Activated effector memory CD4-positive, alpha-beta T cell treated with anti-CD3 and anti-CD28 coated beads, Interleukin-2, amount 50 U/mL, for 16 hours (primary cell): ENCODE measurements around the gene SCFD2.

Source experiments
- DNase-seq: peaks from one replicate; pipeline ENCODE4 v3.0.0-alpha.2; 2020

Gene SCFD2

DNA sequence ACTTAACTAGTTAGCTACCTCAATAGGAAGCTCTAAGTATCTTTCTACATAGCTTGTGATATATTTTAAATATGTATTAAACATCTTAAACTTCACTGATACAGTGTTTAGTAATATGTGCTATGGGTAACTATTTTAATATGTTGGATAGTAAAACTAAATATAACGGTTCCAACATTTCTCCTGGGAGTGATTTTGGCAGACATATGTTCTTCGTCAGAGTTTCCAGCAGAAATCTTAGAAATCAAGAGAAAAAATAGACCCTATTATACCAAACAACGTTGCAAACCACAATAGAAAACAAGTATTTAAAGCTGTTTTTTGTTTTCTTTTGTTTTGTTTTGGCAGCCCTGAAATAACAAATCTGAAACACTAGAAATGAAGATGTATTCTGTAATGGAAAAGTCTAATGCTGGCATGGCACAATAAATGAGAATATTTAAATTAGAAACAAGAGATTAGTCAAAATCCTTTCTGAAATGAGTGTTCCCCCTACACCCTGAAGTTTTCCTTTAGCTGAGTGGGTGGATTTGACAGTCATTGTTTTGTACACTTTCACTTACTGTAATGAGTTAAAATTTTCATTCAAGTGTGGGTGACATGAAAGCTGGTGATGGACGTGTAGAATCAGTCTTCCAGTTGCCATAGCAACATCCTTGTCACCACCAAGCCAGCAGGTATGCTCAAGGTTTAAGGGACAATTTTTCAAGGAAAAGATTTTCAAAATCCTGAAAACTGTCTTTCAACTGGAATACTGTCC is 233.5 kb downstream of the SCFD2 start:
- no peak for DNase-seq

DNA sequence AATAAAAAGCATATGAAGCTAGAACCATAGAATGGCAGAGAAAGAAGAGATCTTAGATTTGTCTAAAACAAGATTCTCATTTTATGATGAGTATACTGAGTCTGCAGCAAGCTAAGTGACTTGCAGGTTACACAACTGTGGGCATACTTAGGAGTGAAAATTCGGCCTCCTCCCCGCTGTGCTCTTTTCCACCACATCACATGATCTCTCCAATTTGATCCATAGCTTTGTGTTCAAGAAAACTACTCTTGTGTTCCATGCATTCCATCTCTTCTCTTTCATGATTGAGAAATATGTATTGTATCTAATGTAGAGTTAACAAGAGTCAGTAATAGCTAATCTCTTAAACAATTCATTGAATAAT is 234.3 kb downstream of the SCFD2 start:
- DNase-seq: no peak

DNA sequence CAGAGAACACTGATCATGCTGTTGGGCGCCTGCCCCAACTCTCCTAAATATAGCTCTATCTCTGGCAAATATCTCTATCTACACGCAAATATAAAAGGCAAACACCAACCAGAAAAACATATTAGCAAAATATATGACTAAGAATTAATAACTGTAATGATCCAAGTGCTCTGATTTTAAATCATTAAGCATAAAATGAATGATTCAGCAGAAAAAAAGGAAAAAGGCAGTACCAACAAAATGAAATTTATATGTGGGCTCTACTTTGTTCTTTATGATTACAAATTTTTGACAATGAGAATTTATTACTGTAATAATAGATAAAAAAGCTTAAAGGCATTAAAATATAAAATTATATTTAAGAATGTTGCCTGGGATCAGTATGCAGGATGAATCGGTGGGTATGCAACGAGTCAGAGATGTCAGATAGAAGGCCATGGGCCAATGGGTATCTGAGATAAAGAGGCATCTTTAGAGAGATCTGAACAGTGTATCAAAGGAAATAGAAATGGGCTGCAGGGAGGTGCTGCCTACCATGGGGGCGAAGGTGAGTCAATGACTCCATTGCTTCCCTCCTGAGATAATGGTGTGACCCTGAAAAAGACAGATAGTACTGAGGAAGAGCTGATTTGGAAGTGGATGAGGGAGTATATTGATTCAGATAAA is 234.8 kb downstream of the SCFD2 start:
- DNase-seq: no peak

DNA sequence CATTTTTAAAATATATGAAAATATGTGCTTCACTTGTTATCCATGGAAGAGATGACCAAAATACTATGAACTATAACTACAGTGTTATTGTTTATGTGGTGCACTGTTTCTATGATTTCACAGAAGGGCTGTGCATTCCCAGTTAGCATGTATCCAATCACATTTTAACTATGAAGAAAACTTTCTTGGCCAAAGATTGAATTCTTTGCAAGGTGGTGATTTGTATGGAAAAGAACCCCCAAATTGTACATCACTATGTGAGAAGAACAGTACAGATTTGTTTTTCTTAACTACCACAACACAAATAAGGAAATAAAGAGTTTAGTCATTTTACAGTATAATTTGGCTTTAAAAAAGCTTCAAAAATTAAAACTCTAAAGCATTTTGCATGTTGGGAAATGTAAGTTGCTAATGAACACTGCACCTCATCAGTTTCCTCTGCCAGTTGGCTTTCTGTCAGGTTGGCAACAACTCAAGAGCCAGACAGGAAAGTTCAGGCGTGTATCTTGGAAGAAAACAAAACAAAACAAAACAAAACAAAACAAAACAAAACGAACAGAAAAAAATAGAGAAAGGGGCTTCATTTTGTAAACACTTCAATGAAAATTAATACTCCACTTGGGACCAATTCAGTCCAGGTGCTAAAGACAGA is 237.0 kb downstream of the SCFD2 start:
- DNase-seq: no peak

DNA sequence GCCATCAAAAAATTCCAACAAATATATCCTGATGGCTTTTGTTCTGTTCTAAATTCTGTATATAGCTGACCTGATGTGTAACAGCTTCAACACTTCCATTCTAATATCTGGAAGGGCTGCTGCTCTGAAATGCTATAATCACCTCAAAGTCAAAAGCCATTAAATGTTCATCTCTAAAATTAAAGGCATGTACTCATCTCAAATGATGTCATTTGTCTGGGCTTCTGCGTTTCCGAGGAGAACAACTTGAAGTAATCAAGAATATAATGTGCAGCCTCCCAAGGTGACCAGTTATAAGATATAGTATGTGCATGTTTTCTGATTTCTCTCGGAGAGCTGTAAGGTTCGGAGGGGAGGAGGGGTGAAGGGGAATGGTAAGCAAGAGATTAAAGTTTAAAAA is 237.6 kb downstream of the SCFD2 start:
- no peak for DNase-seq

DNA sequence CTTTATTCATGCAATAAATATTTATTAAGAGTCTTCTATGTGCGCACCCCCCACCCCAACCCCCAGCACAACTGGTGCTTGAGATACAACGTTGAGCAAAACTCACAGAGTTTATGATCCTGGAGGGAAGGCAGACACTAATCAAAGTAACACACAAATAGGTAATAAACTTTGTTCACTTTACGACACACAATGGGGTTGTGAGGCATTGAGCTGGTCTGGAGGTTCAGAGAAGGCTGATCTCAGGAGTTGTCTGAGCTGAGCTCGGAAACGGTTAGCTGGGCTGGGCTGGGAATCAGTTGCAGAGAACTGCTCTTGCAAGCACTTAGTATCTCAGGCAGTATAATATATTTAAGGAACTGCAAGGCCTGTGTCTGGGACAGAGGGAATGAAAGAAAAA is 238.5 kb downstream of the SCFD2 start:
- DNase-seq: no peak

DNA sequence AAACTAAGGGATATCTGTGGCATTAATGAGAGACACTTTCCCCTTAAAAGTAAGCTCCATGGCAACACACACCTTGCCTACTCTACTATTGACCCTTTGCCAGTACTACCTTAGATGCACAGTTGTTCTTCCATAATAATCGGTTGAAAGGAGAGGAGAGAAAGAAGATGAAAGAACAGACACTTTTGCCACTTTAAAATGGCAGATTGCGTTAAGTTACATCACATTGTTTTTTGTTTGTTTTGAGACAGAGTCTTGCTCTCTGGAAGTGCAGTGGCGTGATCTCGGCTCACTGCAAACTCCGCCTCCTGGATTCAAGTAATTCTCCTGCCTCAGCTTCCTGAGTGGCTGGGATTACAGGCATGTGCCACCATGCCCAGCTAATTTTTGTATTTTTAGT is 239.8 kb downstream of the SCFD2 start:
- no peak for DNase-seq

DNA sequence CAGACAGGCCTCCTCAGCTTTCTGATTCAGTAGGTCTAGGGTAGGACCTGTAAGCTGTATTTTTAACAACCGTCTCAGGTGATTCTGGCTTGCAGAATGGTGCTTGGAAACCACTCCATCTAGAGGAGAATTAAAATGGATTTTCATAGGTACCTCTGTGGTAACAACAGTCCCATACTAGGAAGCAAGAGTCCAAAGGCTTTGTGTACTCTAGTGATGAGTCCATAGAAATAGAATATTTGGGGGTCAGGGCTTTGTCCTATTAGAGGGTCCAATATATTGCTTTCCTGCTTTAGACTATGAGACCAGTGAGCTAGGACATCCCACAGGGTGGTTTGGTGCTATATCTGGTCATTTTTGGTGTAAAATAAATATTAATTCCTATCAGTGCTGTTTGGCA is 242.0 kb downstream of the SCFD2 start:
- DNase-seq: no peak

DNA sequence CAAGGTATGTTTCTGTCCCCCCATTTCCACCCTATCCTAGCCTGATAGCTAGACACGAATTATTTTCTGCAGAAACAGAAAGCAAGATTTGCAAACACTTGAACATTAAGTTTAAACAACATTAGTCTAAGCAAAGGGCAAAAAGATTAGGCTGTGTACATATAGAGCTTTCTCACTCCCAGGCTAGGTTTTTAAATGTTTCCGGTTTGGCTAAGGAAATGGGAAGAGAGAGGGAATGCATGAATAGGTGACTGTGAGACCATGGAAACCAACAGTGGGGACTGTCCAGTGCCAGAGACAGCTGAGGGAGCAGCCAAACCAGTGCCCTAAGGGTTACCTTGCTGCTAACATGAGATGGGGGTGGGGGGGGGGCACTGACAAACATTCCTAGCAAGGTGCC is 242.7 kb downstream of the SCFD2 start:
- DNase-seq: no peak

DNA sequence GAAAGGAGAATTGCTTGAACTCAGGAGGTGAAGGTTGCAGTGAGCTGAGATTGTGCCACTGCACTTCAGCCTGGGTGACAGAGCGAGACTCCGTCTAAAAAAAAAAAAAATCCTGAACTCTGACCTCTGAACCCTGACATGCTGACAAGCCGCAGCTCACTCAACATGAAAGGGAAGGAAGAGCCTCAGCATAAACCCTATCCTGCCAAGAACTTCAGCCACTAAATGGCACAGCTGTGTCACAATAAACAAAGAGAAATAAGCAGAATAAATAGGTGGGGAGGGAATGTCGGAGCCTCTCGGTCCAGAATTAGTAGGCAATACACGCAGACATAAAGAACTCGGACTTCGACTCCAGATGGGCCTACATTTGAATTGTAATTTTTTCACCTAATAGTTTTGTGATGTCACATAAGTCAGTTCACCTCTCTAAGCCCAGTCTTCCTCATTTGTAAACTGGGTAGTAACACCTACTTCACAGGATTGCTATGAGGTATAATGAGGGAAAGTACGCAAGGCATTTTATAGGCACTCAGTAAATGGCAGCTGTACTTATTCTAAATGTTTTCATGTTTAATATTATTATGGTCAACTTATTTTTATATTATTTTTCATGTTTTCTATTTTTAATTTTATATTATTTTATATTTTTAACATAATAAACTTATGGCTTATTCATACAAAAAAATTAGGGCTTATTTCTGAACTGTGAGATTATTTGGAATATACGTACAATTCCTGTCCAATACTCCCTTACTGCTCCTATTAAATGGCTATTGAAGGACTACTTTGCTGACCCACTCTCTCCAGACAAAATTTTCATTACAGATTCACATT is 243.4 kb downstream of the SCFD2 start:
- DNase-seq: no peak

DNA sequence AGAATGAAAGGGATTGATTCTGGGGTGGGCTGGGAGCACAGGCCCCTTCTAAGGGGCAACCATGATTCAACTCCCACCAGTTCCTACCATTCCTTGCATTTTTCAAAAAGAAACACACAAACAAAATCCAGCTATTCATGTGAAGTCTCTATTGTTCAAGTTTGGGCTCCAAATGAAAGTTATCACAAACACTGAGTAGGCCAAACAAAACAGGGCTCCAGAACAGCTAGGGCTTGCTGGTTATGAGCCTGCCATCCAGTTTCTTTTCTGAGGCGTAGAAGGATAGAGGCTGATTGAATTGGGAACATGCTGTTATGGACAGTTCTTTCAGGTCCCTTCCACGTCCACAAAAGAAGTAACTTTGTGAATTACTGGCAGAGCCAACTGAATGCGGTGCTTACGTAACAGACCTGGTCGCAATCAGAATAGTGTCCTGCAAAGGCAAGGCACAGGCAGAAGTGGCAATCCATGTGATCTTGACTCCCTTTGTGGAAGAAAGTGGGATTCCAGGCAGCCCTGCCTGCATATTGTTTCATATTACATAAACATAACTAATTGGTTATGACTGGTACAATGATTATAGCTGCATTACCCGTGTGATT is 244.5 kb downstream of the SCFD2 start:
- DNase-seq: no peak

DNA sequence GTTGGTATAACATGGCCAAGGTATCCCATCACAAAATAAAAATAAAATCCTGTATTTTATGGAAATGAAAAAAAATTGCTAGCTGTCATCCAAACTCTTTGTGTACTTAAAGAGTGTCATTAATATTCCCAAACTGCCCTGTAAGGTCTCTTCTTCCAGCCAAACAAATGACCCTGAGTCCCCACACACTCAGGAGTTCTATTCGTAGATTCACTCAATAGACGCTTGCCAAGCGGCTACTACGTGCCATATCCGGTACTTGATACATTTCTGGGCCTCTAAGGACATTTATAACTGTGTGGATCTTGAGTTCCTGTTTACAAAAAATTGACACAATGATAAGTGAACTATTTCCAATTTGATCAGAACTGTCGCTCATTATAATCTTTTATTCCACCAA is 245.1 kb downstream of the SCFD2 start:
- DNase-seq: no peak

DNA sequence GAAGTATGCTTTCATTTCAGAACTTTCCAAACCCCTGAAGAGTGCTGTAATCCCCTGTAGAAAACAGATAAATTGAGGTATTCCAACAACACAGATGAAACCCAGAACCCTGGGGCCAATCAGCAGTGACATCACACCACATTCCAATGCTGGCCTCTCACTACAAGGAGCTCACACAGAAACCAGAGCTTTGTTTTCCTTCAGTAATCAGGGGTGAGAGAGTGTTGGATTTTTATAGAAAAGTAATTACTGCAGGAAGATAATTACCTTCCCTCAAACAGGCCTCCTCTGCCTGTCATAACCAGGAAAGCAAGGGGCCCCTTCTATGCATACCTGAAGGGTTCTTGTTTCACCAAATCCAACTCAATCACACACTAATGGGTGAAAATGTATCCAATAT is 246.2 kb downstream of the SCFD2 start:
- DNase-seq: no peak

DNA sequence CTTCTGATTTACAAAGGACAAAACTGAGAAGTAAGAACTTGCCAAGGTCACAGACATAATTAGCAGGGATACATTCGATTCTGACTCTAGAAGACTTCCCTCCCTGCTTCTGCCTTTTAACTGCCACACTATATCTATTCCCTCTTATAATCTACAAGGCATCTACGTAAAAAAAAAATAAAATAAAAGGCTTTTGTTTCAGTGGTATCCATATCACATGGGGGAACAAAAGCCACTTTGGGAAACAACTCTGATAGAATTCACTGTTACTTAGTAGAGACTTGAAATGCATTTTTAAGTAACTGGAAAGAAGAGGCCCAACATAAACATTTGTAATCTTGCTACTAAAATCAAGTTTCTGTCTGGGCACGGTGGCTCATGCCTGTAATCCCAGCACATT is 247.2 kb downstream of the SCFD2 start:
- no peak for DNase-seq

DNA sequence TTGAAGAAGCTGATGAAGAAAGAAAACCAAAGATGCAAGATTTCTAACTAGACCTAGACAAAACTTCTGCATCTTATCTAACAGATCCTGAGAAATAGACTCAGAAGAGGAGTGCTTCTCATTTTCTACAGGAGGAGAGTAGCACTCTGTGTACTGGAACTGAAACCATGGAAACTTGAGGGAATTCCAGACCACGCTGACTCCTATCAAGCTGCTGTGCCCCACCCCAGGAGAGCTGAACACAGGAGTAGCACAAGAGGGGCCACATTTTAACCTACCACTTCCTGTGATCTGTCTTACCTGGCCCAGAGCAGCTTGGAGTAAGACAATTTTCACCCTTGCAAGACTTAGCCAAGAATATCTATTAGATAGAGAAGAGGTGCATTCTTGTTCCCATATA is 248.9 kb downstream of the SCFD2 start:
- DNase-seq: no peak

DNA sequence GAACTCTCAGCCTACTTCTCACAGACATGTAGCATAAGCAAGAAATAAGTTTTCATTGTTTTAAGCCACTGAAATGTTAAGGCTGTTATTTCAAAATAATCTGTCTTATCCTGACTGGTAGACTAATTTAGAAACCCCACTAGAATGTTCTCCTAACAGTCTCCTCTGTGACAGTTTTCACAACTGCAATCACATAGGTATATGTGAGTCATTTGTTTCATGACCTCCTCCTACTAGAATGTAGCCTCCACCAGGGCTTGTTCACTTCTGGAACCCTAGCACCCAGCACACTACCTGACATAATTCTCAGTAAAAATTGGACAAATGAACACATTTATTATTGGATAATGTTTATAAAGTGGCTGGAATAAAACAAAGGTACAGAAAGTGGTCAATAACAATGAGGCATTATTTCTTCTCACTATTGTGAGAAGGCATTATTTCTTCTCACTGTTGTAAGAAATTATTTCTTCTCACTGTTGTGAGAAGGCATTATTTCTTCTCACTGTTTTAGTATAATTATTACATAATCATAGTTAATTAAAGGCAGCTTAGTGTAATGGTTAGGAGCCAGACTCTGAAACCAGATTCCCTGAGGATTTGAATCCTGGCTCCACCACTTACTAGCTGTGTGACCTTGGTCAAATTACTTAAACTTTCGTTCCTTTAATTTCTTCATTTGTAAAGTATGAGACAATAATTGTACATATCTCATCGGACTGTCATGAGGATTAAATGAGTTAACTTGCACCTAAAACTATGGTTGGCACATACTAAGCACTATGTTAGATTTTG is 252.2 kb downstream of the SCFD2 start:
- DNase-seq: no peak

DNA sequence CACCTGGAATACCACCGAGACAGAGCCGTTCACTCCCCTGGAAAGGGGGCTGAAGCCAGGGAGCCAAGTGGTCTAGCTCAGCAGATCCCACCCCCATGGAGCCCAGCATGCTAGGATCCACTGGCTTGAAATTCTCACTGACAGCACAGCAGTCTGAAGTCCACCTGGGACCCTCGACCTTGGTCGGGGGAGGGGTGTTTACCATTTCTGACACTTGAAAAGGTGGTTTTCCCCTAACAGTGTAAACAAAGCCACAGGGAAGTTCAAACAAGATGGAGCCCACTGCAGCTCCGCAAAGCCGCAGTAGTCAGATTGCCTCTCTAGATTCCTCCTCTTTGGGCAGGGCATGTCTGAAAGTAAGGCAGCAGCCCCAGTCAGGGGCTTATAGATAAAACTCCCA is 260.5 kb downstream of the SCFD2 start:
- no peak for DNase-seq

DNA sequence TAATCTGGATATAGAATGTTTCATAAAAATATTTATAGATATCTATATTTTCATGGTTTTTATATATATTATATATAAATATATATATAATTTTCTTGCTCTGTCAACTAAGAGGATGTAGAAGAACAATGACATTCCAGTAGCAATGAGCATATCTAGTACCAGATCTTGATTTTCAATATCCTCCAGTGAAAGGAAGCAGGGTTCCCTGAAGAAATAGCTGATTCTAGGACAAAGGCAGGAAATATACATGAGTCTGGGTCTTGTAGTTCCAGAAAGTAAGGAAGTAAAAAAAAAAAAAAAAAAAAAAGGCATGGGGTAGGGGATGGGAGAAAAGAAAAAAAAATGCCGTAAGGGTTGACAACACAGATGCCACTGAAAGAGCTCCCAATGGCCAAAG is 262.4 kb downstream of the SCFD2 start:
- no peak for DNase-seq

DNA sequence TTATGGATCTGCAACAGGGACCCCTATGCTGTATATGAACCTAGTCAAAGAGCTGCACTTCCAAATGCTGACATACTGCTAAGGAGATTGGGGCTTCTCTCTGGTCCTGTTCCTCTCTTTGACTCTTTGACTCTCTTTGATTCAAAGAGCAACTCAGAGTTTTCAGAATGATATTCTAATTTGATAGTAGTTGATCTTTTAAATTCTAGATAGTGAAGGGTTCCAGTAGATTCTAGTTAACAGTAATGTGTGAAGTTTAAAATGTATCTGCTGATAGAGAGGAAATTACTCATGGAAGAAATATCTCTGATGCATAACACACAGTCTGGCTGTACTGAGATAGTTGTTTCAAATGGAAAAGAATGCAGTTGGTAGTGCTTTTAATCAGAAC is 264.7 kb downstream of the SCFD2 start:
- DNase-seq: no peak

DNA sequence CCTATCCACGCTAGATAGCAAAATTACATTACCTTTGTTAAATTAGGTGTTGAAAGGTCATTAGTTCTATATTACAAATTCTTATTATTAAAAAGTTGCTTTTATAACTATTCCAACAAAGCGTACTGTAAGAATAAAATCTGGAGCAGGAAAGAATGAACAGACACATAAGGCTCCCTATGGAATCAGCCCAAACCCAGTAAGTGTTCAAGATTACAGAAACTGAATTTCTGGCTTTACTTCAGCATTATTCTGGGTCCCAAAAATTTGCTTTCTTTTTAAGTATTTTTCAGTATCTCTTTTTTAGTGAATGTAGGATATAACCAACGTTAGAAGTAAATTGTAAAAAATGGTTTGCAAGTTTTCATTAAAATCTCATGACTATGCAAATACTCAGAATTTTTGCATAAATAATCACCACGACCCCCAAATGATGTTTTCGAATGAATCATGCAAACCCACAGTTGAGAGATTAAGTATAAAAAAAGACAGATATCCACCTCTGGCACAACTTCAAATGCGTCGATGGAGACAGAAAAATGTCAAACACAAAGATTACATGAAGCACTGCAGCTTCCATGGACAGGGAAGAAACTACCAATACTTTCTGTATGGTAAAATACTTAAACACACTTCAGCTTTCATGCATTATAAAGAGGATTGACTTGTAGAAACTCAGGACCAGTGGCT is 265.2 kb downstream of the SCFD2 start:
- no peak for DNase-seq

DNA sequence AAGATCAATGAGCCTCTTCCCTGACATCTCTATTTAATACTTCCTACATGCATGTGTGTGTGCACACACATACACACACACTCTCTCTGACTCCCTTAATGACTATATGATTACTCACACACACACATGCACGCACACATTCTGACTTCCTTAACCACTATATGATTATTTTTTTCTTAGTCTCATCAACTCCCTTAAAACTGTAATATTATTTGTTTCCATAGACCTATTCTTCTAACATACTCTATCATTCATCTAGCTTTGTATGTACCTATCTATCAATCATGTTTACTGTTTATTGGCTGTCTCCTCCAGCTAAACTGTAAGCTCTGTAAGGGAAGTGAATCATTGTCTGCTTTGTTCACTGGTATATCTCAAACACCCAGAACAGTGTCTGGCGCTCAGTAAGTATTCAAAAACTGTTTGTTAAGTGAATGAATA is 267.2 kb downstream of the SCFD2 start:
- no peak for DNase-seq

DNA sequence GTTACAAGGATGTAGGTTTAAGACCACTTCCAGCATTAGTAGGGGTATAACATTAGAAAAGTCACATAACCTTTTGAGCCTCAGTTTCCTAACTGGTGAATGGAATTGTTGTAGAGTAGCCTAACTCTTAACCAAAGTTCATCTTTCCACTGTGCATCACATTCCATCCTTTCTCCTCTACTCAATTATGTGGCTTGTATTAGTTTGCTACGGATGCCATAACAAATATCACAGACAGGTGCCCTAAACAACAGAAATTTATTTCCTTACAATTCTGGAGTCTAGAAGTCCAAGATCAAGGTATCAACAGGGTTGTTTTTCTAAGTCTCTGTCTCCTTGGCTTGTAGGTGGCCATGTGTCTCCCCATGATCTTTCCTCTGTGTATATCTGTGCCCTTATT is 271.8 kb downstream of the SCFD2 start:
- DNase-seq: no peak
